Measurements from ENCODE around the gene MINPP1. TPM values are rescaled to one million over a fixed set of nuclear protein-coding genes. Genes with fewer than 3 reads are reported as not detected.
A peak's percentile ranks its signal among the peaks of the same experiment; 100 is the strongest.

The MINPP1 gene
- total and polyA plus RNA-seq, 4 donors = 4.0 to 10.3 (median 8.6) TPM

GRCh38 chr10:87547734-87548311 is 43.1 kb downstream of the MINPP1 start:
- peak; percentile 50 for ATAC-seq (ENCODE audit: low FRiP score)
- no peaks in the 10 kb centered on the region for H3K36me3 ChIP-seq (ENCODE audit: control insufficient read depth in 1 of 2, insufficient read depth in 2 of 2, low read length in 1 of 2)
- H3K27me3 ChIP-seq (ENCODE audit: control insufficient read depth in 1 of 2, insufficient read depth in 2 of 2, low read length in 1 of 2) = no peaks in the 10 kb centered on the region
- WGBS, 2 donors = 6 to 16% methylated on average over 3 of the region's 3 CpGs
- no peak overlapping the region for H3K4me3 ChIP-seq (ENCODE audit: low read length in 2 of 2)
- DNase-seq = no peak
- peaks cover 3 to 7% of the 10 kb centered on the region in 2 donors for H3K4me1 ChIP-seq (ENCODE audit: control insufficient read depth in 1 of 2, insufficient read depth in 2 of 2, low read length in 2 of 2)
- H3K9me3 ChIP-seq (ENCODE audit: control insufficient read depth, low read length) = peaks cover 1% of the 10 kb centered on the region
- intact Hi-C loops (cut with DNase I) = loop anchor here in 1 of 2 donors (5.0 kb wide), 1 partner anchor 49 kb away; no protein-coding TSS in a partner anchor
- peak overlapping the region in 1 of 2 donors; percentile 57 for H3K27ac ChIP-seq (ENCODE audit: low read depth in 1 of 2, low read length in 2 of 2)

DNA sequence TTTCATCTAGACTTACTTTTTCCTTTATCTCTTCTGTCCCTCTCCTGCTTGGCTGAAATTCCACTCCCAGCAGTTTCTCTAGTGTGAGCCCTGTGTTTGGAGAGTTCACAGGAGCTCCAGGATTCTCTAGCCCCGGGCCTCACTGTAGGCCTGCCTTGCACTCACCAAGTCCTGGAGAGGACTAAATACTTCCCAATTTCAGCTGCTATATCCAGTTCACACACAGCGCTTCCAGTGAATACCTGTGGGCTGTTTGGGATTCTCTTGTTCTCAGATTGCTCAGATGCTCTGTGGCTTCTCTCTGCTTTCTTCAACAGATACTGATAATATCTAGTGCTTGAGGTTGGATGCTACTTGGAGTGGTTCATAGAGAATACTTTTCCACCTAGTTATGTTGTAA is 46.0 kb downstream of the MINPP1 start:
- no peaks in the 10 kb centered on the region for H3K27me3 ChIP-seq (ENCODE audit: control insufficient read depth in 1 of 2, insufficient read depth in 2 of 2, low read length in 1 of 2)
- H3K36me3 ChIP-seq (ENCODE audit: control insufficient read depth in 1 of 2, insufficient read depth in 2 of 2, low read length in 1 of 2) = no peaks in the 10 kb centered on the region
- H3K9me3 ChIP-seq (ENCODE audit: control insufficient read depth, low read length) = no peaks in the 10 kb centered on the region
- no peak overlapping the region for H3K4me3 ChIP-seq (ENCODE audit: low read length in 2 of 2)
- no peak for ATAC-seq (ENCODE audit: low FRiP score)
- H3K4me1 ChIP-seq (ENCODE audit: control insufficient read depth in 1 of 2, insufficient read depth in 2 of 2, low read length in 2 of 2) = peaks cover 3 to 4% of the 10 kb centered on the region in 2 donors
- no peak for DNase-seq
- 73 to 74% methylated on average over 2 of the region's 2 CpGs for WGBS, 2 donors
- no peak overlapping the region for H3K27ac ChIP-seq (ENCODE audit: low read depth in 1 of 2, low read length in 2 of 2)
- intact Hi-C loops (cut with DNase I) = no loop called here

DNA sequence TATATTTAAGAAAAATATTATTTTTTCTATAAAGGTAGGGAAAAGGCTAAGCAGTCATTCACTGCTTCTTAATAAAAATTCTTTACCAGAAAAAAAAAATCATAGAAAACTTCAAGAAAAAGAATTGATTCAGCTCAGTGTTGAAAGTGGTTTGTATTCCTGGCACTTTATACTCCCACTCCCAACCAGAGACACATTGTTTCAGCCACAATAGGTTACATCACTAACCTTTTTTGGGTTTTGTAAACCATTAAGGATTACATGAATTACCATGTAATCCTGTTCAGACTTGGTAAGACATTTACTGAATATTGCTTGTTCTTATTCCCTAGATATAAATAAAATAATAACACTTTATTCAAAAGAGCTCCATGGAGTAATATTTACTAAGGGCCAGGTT is 46.6 kb downstream of the MINPP1 start:
- ATAC-seq (ENCODE audit: low FRiP score) (no peak), DNase-seq (no peak)
- intact Hi-C loops (cut with DNase I) = no loop called here
- no peak overlapping the region for H3K27ac ChIP-seq (ENCODE audit: low read depth in 1 of 2, low read length in 2 of 2)
- no peaks in the 10 kb centered on the region for H3K27me3 ChIP-seq (ENCODE audit: control insufficient read depth in 1 of 2, insufficient read depth in 2 of 2, low read length in 1 of 2)
- H3K9me3 ChIP-seq (ENCODE audit: control insufficient read depth, low read length) = no peaks in the 10 kb centered on the region
- H3K4me3 ChIP-seq (ENCODE audit: low read length in 2 of 2) = no peak overlapping the region
- H3K36me3 ChIP-seq (ENCODE audit: control insufficient read depth in 1 of 2, insufficient read depth in 2 of 2, low read length in 1 of 2) = no peaks in the 10 kb centered on the region
- H3K4me1 ChIP-seq (ENCODE audit: control insufficient read depth in 1 of 2, insufficient read depth in 2 of 2, low read length in 2 of 2) = peaks cover 0 to 4% of the 10 kb centered on the region in 2 donors

DNA sequence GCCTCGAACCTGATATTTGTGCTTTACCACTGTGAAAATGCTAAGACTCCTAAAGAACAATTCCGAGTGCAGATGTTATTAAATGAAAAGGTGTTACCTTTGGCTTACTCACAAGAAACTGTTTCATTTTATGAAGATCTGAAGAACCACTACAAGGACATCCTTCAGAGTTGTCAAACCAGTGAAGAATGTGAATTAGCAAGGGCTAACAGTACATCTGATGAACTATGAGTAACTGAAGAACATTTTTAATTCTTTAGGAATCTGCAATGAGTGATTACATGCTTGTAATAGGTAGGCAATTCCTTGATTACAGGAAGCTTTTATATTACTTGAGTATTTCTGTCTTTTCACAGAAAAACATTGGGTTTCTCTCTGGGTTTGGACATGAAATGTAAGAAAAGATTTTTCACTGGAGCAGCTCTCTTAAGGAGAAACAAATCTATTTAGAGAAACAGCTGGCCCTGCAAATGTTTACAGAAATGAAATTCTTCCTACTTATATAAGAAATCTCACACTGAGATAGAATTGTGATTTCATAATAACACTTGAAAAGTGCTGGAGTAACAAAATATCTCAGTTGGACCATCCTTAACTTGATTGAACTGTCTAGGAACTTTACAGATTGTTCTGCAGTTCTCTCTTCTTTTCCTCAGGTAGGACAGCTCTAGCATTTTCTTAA is 47.7 kb downstream of the MINPP1 start:
- H3K36me3 ChIP-seq (ENCODE audit: control insufficient read depth in 1 of 2, insufficient read depth in 2 of 2, low read length in 1 of 2) = no peaks in the 10 kb centered on the region
- WGBS, 2 donors = 71 to 77% methylated on average over 2 of the region's 2 CpGs
- H3K4me1 ChIP-seq (ENCODE audit: control insufficient read depth in 1 of 2, insufficient read depth in 2 of 2, low read length in 2 of 2) = peaks cover 0 to 4% of the 10 kb centered on the region in 2 donors
- intact Hi-C loops (cut with DNase I) = no loop called here
- H3K27ac ChIP-seq (ENCODE audit: low read depth in 1 of 2, low read length in 2 of 2) = no peak overlapping the region
- DNase-seq = no peak
- H3K9me3 ChIP-seq (ENCODE audit: control insufficient read depth, low read length) = no peaks in the 10 kb centered on the region
- H3K27me3 ChIP-seq (ENCODE audit: control insufficient read depth in 1 of 2, insufficient read depth in 2 of 2, low read length in 1 of 2) = no peaks in the 10 kb centered on the region
- H3K4me3 ChIP-seq (ENCODE audit: low read length in 2 of 2) = no peak overlapping the region
- no peak for ATAC-seq (ENCODE audit: low FRiP score)

- Histone ChIP-seq H3K27me3 (ENCODE audit: control insufficient read depth in 1 of 2, insufficient read depth in 2 of 2, low read length in 1 of 2) (no peaks in the 10 kb centered on the region), H3K4me1 (ENCODE audit: control insufficient read depth in 1 of 2, insufficient read depth in 2 of 2, low read length in 2 of 2) (no peaks in the 10 kb centered on the region), H3K36me3 (ENCODE audit: control insufficient read depth in 1 of 2, insufficient read depth in 2 of 2, low read length in 1 of 2) (no peaks in the 10 kb centered on the region), H3K9me3 (ENCODE audit: control insufficient read depth, low read length) (no peaks in the 10 kb centered on the region), H3K27ac (ENCODE audit: low read depth in 1 of 2, low read length in 2 of 2) (no peak overlapping the region), H3K4me3 (ENCODE audit: low read length in 2 of 2) (no peak overlapping the region)
- DNase-seq (no peak), ATAC-seq (ENCODE audit: low FRiP score) (no peak)
- 98 to 99% methylated on average over 3 of the region's 3 CpGs for WGBS, 2 donors
- intact Hi-C loops (cut with DNase I) = no loop called here
Observed at GRCh38 chr10:87557409-87557808, 52.7 kb downstream of the MINPP1 start.

DNA sequence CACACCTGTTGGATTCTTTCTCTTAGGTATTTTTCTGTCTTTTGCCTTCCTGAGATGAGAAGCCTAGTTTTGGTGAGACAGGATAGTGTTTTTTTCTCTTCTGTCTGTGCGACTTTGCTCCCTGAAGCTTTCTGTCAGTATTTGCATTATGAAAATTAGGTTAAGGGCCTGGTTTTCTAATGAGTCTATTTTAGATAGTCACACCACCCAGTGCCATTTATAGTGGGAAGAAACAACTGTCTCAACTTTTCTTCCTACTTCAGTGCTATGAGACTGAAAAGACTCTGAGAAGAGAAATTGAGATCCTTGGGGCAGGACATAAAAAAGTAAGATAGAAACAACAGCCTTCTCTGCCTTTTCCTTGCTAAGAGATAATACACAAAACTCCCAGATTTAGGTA is 53.6 kb downstream of the MINPP1 start:
- H3K9me3 ChIP-seq (ENCODE audit: control insufficient read depth, low read length) = peaks cover 2% of the 10 kb centered on the region
- intact Hi-C loops (cut with DNase I) = no loop called here
- DNase-seq (no peak), ATAC-seq (ENCODE audit: low FRiP score) (no peak)
- H3K4me3 ChIP-seq (ENCODE audit: low read length in 2 of 2) = no peak overlapping the region
- H3K36me3 ChIP-seq (ENCODE audit: control insufficient read depth in 1 of 2, insufficient read depth in 2 of 2, low read length in 1 of 2) = no peaks in the 10 kb centered on the region
- no peaks in the 10 kb centered on the region for H3K27me3 ChIP-seq (ENCODE audit: control insufficient read depth in 1 of 2, insufficient read depth in 2 of 2, low read length in 1 of 2)
- no peak overlapping the region for H3K27ac ChIP-seq (ENCODE audit: low read depth in 1 of 2, low read length in 2 of 2)
- WGBS, 2 donors = 98 to 100% methylated on average over 1 of the region's 1 CpG
- no peaks in the 10 kb centered on the region for H3K4me1 ChIP-seq (ENCODE audit: control insufficient read depth in 1 of 2, insufficient read depth in 2 of 2, low read length in 2 of 2)

DNA sequence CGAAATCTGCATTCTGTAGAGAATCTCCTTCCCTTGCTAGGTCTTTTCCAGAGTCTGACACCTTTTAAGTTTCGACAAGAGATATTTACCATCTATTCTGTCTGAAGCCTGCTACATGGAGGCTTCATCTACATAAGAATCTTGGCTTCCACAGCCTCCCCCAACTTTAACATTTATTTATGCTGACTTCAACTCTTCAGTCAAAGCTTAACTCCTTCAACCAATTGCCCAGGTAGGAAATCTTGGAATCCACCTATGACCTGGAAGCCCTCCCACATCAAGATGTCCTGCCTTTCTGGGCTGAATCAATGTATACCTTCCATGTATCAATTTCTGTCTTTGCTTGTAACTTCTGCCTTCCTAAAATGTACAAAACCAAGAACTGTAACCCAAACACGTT is 54.7 kb downstream of the MINPP1 start:
- 72 to 82% methylated on average over 3 of the region's 3 CpGs for WGBS, 2 donors
- intact Hi-C loops (cut with DNase I) = no loop called here
- H3K36me3 ChIP-seq (ENCODE audit: control insufficient read depth in 1 of 2, insufficient read depth in 2 of 2, low read length in 1 of 2) = no peaks in the 10 kb centered on the region

GRCh38 chr10:87560495-87561129 is 55.9 kb downstream of the MINPP1 start:
- Histone ChIP-seq H3K27me3 (ENCODE audit: control insufficient read depth in 1 of 2, insufficient read depth in 2 of 2, low read length in 1 of 2) (no peaks in the 10 kb centered on the region), H3K36me3 (ENCODE audit: control insufficient read depth in 1 of 2, insufficient read depth in 2 of 2, low read length in 1 of 2) (no peaks in the 10 kb centered on the region), H3K9me3 (ENCODE audit: control insufficient read depth, low read length) (peaks cover 4% of the 10 kb centered on the region), H3K27ac (ENCODE audit: low read depth in 1 of 2, low read length in 2 of 2) (no peak overlapping the region), H3K4me3 (ENCODE audit: low read length in 2 of 2) (no peak overlapping the region), H3K4me1 (ENCODE audit: control insufficient read depth in 1 of 2, insufficient read depth in 2 of 2, low read length in 2 of 2) (no peaks in the 10 kb centered on the region)
- intact Hi-C loops (cut with DNase I) = no loop called here
- no peak for ATAC-seq (ENCODE audit: low FRiP score)
- DNase-seq = no peak
- WGBS, 2 donors = 87 to 92% methylated on average over 5 of the region's 5 CpGs

More for the DNA sequence above, 54.7 kb downstream of the MINPP1 start:
- ATAC-seq (ENCODE audit: low FRiP score) (no peak), DNase-seq (no peak)
- no peak overlapping the region for H3K4me3 ChIP-seq (ENCODE audit: low read length in 2 of 2)
- no peak overlapping the region for H3K27ac ChIP-seq (ENCODE audit: low read depth in 1 of 2, low read length in 2 of 2)
- no peaks in the 10 kb centered on the region for H3K27me3 ChIP-seq (ENCODE audit: control insufficient read depth in 1 of 2, insufficient read depth in 2 of 2, low read length in 1 of 2)
- H3K9me3 ChIP-seq (ENCODE audit: control insufficient read depth, low read length) = peaks cover 2% of the 10 kb centered on the region
- no peaks in the 10 kb centered on the region for H3K4me1 ChIP-seq (ENCODE audit: control insufficient read depth in 1 of 2, insufficient read depth in 2 of 2, low read length in 2 of 2)

DNA sequence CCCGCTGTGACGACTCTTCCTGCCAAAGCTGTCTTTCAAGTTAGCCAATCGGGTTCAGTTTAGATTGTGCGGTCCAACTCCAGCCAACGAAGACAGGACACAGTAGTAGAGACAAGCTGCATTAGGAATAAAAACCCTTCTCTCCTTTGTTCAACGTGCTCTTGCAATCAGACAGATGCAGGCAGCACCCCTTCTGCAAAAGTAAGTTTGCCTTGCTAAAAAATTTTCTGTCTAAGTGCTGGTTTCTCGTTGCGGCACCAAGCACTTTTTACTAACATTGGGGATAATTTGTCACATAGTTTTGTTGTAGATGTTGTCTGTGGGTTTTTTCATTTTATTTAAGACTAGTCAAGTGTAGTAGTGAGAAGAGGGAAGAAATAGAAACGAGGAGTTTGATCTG is 58.1 kb downstream of the MINPP1 start:
- WGBS, 2 donors = 93 to 95% methylated on average over 9 of the region's 9 CpGs
- Histone ChIP-seq H3K4me1 (ENCODE audit: control insufficient read depth in 1 of 2, insufficient read depth in 2 of 2, low read length in 2 of 2) (no peaks in the 10 kb centered on the region), H3K27ac (ENCODE audit: low read depth in 1 of 2, low read length in 2 of 2) (no peak overlapping the region), H3K36me3 (ENCODE audit: control insufficient read depth in 1 of 2, insufficient read depth in 2 of 2, low read length in 1 of 2) (no peaks in the 10 kb centered on the region), H3K27me3 (ENCODE audit: control insufficient read depth in 1 of 2, insufficient read depth in 2 of 2, low read length in 1 of 2) (no peaks in the 10 kb centered on the region), H3K9me3 (ENCODE audit: control insufficient read depth, low read length) (peaks cover 4% of the 10 kb centered on the region), H3K4me3 (ENCODE audit: low read length in 2 of 2) (no peak overlapping the region)
- ATAC-seq (ENCODE audit: low FRiP score) (no peak), DNase-seq (no peak)
- intact Hi-C loops (cut with DNase I) = no loop called here

Measured in aorta (tissue), 5 donors.